Fibroblast of mammary gland (primary cell): ENCODE measurements around the gene ANAPC2.

Source experiments
- DNase-seq: peaks from one replicate; pipeline ENCODE4 v3.0.0-alpha.2; 2010; ENCODE audit warnings: low read depth
- H3K4me3 ChIP-seq: 2 replicates; pipeline ENCODE4 v1.5.1; 2011; ENCODE audit warnings: low read depth, mild to moderate bottlenecking, low read length, moderate library complexity; ENCODE audit not compliant: control insufficient read depth
- TF ChIP-seq, protein P1 (sequence below): conservative IDR thresholded peaks from 2 replicates; pipeline ENCODE4 v1.5.1; 2011; ENCODE audit warnings: low read depth, low read length, inconsistent platforms; ENCODE audit not compliant: control insufficient read depth, insufficient read depth

The ANAPC2 gene

GRCh38 chr9:137148242-137148641 lies 40.1 kb downstream of the ANAPC2 start:
- TF ChIP-seq, protein P1, sequence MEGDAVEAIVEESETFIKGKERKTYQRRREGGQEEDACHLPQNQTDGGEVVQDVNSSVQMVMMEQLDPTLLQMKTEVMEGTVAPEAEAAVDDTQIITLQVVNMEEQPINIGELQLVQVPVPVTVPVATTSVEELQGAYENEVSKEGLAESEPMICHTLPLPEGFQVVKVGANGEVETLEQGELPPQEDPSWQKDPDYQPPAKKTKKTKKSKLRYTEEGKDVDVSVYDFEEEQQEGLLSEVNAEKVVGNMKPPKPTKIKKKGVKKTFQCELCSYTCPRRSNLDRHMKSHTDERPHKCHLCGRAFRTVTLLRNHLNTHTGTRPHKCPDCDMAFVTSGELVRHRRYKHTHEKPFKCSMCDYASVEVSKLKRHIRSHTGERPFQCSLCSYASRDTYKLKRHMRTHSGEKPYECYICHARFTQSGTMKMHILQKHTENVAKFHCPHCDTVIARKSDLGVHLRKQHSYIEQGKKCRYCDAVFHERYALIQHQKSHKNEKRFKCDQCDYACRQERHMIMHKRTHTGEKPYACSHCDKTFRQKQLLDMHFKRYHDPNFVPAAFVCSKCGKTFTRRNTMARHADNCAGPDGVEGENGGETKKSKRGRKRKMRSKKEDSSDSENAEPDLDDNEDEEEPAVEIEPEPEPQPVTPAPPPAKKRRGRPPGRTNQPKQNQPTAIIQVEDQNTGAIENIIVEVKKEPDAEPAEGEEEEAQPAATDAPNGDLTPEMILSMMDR = no peak
- no peak for DNase-seq
- no peak overlapping the region for H3K4me3 ChIP-seq

- TF ChIP-seq, protein P1 = no peak
- no peak for DNase-seq
Observed at GRCh38 chr9:137147793-137148160, 40.6 kb downstream of the ANAPC2 start.

GRCh38 chr9:137147091-137147792 lies 41.1 kb downstream of the ANAPC2 start:
- TF ChIP-seq, protein P1 = no peak
- H3K4me3 ChIP-seq = no peak overlapping the region
- DNase-seq = no peak

More at GRCh38 chr9:137147793-137148160, 40.6 kb downstream of the ANAPC2 start:
- no peak overlapping the region for H3K4me3 ChIP-seq

- DNase-seq = no peak
- TF ChIP-seq, protein P1 = no peak
- no peak overlapping the region for H3K4me3 ChIP-seq
Observed at GRCh38 chr9:137146527-137146918, 41.8 kb downstream of the ANAPC2 start.

- no peak overlapping the region for H3K4me3 ChIP-seq
- DNase-seq = no peak
- TF ChIP-seq, protein P1 = no peak
Observed at GRCh38 chr9:137145731-137146526, 42.4 kb downstream of the ANAPC2 start.

- H3K4me3 ChIP-seq = no peak overlapping the region
- no peak for DNase-seq
- TF ChIP-seq, protein P1 = no peak
Observed at GRCh38 chr9:137143459-137143858, 44.9 kb downstream of the ANAPC2 start.
